Ishikawa (cell line): Measurements from ENCODE around the gene NOG.

Source experiments
- CEBPB ChIP-seq: IDR thresholded peaks from 2 replicates; pipeline ENCODE4 v1.6.1; 2012
- CREB1 ChIP-seq: IDR thresholded peaks from 2 replicates; pipeline ENCODE4 v1.6.1; 2012; ENCODE audit warnings: low read depth
- EGR1 ChIP-seq: IDR thresholded peaks from 2 replicates; pipeline ENCODE4 v1.6.1; 2012
- EP300 ChIP-seq: IDR thresholded peaks from 2 replicates; pipeline ENCODE4 v1.6.1; 2012; ENCODE audit warnings: borderline replicate concordance
- FOXM1 ChIP-seq: IDR thresholded peaks from 2 replicates; pipeline ENCODE4 v1.6.1; 2012; ENCODE audit warnings: low read depth, borderline replicate concordance
- NFIC ChIP-seq: IDR thresholded peaks from 2 replicates; pipeline ENCODE4 v1.6.1; 2012
- RAD21 ChIP-seq: IDR thresholded peaks from 2 replicates; pipeline ENCODE4 v1.6.1; 2012; ENCODE audit warnings: low read depth
- TAF1 ChIP-seq: IDR thresholded peaks from 2 replicates; pipeline ENCODE4 v1.6.1; 2012; ENCODE audit warnings: low read depth, mild to moderate bottlenecking
- TCF12 ChIP-seq: IDR thresholded peaks from 2 replicates; pipeline ENCODE4 v1.6.1; 2012; ENCODE audit warnings: low read depth
- TEAD4 ChIP-seq: IDR thresholded peaks from 2 replicates; pipeline ENCODE4 v1.6.1; 2012
- YY1 ChIP-seq: IDR thresholded peaks from 2 replicates; pipeline ENCODE4 v1.6.1; 2012; ENCODE audit warnings: low read depth
- ZBTB7A ChIP-seq: IDR thresholded peaks from 2 replicates; pipeline ENCODE4 v1.6.1; 2012; ENCODE audit warnings: low read depth
- TF ChIP-seq, protein P1 (sequence below): IDR thresholded peaks from 2 replicates; pipeline ENCODE4 v1.6.1; 2012
- TF ChIP-seq, protein P2 (sequence below): IDR thresholded peaks from 2 replicates; pipeline ENCODE4 v1.6.1; 2012; ENCODE audit warnings: low read depth, mild to moderate bottlenecking
- TF ChIP-seq, protein P3 (sequence below): IDR thresholded peaks from 2 replicates; pipeline ENCODE4 v1.6.1; 2012

Gene NOG

DNA sequence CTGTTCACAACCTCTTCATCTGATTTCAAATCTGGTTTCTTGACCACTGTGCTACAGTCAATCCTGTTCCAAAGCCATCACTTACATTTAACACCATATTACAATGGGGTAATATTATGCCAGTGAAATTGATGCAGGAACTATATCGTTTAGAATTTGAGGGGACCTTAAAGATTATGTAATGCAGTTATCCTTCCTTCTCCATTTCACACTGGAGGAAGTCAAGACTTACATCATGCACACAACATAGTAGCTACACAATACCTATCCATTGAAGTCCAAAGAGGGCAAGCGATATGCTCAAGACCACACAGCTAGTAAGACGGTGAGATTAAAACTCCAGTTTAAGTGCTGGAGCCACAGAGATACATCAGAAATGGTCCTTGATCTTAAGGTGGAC, 16.8 kb downstream of the NOG start:
- TF ChIP-seq ZBTB7A (no peak), EGR1 (no peak), CREB1 (no peak), EP300 (no peak), TCF12 (no peak), FOXM1 (no peak), TEAD4 (no peak), NFIC (no peak), TAF1 (no peak)
- TF ChIP-seq, protein P1, sequence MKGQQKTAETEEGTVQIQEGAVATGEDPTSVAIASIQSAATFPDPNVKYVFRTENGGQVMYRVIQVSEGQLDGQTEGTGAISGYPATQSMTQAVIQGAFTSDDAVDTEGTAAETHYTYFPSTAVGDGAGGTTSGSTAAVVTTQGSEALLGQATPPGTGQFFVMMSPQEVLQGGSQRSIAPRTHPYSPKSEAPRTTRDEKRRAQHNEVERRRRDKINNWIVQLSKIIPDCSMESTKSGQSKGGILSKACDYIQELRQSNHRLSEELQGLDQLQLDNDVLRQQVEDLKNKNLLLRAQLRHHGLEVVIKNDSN, result no peak

DNA sequence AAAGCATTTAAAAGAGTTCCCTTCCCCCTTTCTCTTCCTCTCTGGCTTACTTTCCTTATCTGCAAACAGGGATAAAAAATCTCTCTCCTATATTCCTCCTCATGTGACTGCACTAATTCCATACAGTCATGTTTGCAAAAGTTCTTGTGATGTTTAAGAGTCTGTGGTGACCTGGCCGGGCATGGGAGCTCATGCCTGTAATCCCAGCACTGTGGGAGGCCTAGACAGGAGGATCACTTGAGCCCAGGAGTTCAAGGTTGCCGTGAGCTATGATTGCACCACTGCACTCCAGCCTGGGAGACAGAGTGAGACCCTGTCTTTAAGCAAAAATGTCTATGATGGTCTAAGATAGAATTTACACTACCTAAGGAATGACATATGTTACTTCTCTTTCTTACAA, 19.6 kb downstream of the NOG start:
- TF ChIP-seq CREB1, result no peak
- TF ChIP-seq EGR1, result no peak
- TF ChIP-seq EP300, result no peak
- no peak for TF ChIP-seq YY1
- TF ChIP-seq TEAD4, result no peak
- TF ChIP-seq TCF12, result no peak
- TF ChIP-seq, protein P2, sequence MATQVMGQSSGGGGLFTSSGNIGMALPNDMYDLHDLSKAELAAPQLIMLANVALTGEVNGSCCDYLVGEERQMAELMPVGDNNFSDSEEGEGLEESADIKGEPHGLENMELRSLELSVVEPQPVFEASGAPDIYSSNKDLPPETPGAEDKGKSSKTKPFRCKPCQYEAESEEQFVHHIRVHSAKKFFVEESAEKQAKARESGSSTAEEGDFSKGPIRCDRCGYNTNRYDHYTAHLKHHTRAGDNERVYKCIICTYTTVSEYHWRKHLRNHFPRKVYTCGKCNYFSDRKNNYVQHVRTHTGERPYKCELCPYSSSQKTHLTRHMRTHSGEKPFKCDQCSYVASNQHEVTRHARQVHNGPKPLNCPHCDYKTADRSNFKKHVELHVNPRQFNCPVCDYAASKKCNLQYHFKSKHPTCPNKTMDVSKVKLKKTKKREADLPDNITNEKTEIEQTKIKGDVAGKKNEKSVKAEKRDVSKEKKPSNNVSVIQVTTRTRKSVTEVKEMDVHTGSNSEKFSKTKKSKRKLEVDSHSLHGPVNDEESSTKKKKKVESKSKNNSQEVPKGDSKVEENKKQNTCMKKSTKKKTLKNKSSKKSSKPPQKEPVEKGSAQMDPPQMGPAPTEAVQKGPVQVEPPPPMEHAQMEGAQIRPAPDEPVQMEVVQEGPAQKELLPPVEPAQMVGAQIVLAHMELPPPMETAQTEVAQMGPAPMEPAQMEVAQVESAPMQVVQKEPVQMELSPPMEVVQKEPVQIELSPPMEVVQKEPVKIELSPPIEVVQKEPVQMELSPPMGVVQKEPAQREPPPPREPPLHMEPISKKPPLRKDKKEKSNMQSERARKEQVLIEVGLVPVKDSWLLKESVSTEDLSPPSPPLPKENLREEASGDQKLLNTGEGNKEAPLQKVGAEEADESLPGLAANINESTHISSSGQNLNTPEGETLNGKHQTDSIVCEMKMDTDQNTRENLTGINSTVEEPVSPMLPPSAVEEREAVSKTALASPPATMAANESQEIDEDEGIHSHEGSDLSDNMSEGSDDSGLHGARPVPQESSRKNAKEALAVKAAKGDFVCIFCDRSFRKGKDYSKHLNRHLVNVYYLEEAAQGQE, result no peak
- TF ChIP-seq ZBTB7A, result no peak
- TF ChIP-seq CEBPB, result no peak
- TF ChIP-seq, protein P1, result no peak

DNA sequence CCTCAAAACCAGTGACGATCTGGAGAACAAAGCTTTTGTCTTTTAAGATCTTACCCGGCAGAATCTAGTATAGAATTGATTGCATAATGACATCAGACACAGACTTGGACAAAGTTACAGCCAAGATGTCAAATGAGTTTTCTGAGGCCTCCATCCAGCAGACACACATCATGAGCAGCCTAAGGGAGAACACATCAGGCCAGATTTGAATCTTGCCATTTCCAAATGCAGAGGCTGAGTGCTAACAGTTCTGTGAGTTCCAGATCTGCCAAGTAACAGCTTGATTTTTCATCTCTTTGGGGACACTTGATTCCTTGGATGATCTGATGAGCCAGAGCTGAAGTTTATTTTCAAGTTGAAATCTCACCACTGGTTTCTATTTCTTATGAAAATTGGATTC, 21.0 kb downstream of the NOG start:
- TF ChIP-seq CREB1, result no peak
- TF ChIP-seq TEAD4, result no peak
- TF ChIP-seq, protein P1, result no peak
- TF ChIP-seq EP300, result no peak
- no peak for TF ChIP-seq CEBPB
- TF ChIP-seq, protein P3, sequence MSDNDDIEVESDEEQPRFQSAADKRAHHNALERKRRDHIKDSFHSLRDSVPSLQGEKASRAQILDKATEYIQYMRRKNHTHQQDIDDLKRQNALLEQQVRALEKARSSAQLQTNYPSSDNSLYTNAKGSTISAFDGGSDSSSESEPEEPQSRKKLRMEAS, result no peak
- no peak for TF ChIP-seq TCF12
- TF ChIP-seq, protein P2, result no peak
- TF ChIP-seq RAD21, result no peak

DNA sequence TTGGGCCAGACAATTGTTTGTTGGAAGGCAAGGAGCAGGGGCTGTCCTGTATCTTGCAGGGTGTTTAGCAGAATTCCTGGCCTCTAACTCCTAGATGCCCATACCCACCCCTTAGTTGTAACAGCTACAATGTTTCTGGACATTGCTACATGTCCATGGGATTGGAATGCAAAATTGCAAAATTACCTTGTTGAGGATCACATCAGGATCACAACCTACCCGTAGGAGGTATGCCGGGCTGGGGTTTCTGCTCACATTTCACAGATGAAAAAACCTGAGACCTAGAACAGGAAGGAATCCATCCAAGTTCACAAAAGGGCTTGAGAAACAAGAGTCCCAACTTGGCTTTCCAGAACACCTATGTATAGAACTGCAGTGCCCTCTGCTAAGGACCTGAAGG, 22.7 kb downstream of the NOG start:
- TF ChIP-seq TEAD4, result no peak
- no peak for TF ChIP-seq RAD21
- no peak for TF ChIP-seq ZBTB7A
- TF ChIP-seq EGR1, result no peak
- TF ChIP-seq, protein P1, result no peak
- TF ChIP-seq TCF12, result no peak
- no peak for TF ChIP-seq NFIC
- TF ChIP-seq CEBPB, result no peak
- TF ChIP-seq TAF1, result no peak
- TF ChIP-seq, protein P3, result no peak
- no peak for TF ChIP-seq FOXM1
- TF ChIP-seq, protein P2, result no peak
- TF ChIP-seq CREB1, result no peak
- no peak for TF ChIP-seq EP300
- no peak for TF ChIP-seq YY1
